ENCODE measurements around the gene AFAP1. TPM values are rescaled to one million over a fixed set of nuclear protein-coding genes. Genes with fewer than 3 reads are reported as not detected.

Gene AFAP1
- total and polyA plus RNA-seq, 2 donors (not counting 1 experiment from before 2014, with no cell fraction given), result 0.03 to 0.44 TPM

DNA sequence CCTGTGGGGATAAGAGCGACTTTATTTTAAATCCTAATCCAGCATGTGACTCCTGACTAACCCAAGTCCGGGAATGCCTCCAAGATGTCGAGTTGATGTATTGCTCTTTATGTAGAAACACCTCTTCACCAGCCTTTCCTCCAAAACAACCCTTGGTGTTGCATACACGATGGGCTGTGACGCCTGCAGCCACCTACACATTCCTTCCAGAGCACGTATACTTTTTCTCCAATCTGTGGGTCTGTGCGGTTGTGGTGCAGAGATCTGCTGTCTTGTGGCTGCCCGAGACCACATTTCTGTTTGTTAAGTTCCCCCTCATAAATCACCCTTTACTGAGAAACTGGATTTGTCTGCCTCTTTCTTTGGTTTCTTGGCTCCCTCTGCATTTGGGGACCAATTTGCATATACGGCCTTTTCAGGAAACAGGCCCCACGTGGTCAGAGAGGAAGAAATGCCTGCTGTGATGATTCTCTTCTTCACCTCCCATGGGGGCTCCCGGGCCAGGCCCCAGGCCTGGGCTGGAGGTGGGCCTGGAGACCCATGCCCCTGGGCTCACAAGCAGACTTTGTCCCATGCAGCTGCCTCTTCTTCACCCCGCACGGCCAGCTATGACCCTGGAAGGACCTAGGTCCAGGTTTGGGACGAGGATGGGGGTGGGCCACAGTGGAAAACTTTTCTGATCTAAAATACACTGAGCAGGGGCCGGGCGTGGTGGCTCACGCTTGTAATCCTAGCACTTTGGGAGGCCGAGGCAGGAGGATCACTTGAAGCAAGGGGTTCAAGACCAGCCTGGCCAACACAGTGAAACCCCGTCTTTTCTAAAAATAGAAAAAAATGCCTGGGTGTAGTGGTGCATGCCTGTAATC lies 21.4 kb upstream of the AFAP1 start:
- CTCF ChIA-PET, result no interaction called here
- POLR2A ChIA-PET, result no interaction called here
- Mint-ChIP-seq H3K4me3 (no peak overlapping the region), H3K27ac (no peak overlapping the region), H3K4me1 (peaks cover 9% of the 10 kb centered on the region), H3K27me3 (peaks cover 27% of the 10 kb centered on the region), H3K9me3 (ENCODE audit: insufficient read depth) (no peaks in the 10 kb centered on the region)
- Histone ChIP-seq H3K9ac (ENCODE audit: low read length) (no peak overlapping the region), H3K27me3 (replicated peaks in 1 of 4; ENCODE audit: control extremely low read depth in 1 of 4, control insufficient read depth in 3 of 4, insufficient read depth in 4 of 4, low read length in 3 of 4) (peaks cover 0 to 10% (median 0%) of the 10 kb centered on the region in 4 experiments), H4K20me1 (ENCODE audit: control insufficient read depth, insufficient read depth, low read length, poor library complexity, severe bottlenecking) (no peaks in the 10 kb centered on the region), H3K4me3 (ENCODE audit: control extremely low read depth in 1 of 5, extremely low read depth in 1 of 5, insufficient read depth in 1 of 5, low read depth in 2 of 5, low read length in 4 of 5) (no peak overlapping the region), H3K4me1 (ENCODE audit: control insufficient read depth in 2 of 2, insufficient read depth in 2 of 2, low read length in 2 of 2) (peaks cover 9% of the 10 kb centered on the region in 2 donors), H3K79me2 (ENCODE audit: control insufficient read depth, insufficient read depth, low read length) (no peaks in the 10 kb centered on the region), H3K36me3 (replicated peaks in 1 of 2; ENCODE audit: control extremely low read depth in 1 of 2, control insufficient read depth in 1 of 2, extremely low read depth in 1 of 2, insufficient read depth in 2 of 2, low read length in 1 of 2) (no peaks in the 10 kb centered on the region), H2AFZ (ENCODE audit: insufficient read depth, low read depth, low read length, poor library complexity, severe bottlenecking) (peak overlapping the region; percentile 16), H3K27ac (ENCODE audit: low read length in 2 of 2) (no peak overlapping the region), H3K4me2 (replicated peaks; ENCODE audit: low read depth, low read length, poor library complexity, severe bottlenecking) (peak overlapping the region; percentile 14), H3K9me3 (ENCODE audit: control extremely low read depth in 1 of 3, control insufficient read depth in 2 of 3, insufficient read depth in 1 of 3, low read length in 2 of 3) (no peaks in the 10 kb centered on the region)
- WGBS (ENCODE audit: insufficient coverage), result 44% methylated on average over 11 of the region's 19 CpGs
- intact Hi-C loops (cut with micrococcal nuclease), result no loop called here
- no peak for TF ChIP-seq EZH2 (IDR thresholded peaks at IDR 0.05; ENCODE audit: borderline replicate concordance, insufficient read depth, low read depth, low read length, poor library complexity, severe bottlenecking)
- TF ChIP-seq, protein P1, sequence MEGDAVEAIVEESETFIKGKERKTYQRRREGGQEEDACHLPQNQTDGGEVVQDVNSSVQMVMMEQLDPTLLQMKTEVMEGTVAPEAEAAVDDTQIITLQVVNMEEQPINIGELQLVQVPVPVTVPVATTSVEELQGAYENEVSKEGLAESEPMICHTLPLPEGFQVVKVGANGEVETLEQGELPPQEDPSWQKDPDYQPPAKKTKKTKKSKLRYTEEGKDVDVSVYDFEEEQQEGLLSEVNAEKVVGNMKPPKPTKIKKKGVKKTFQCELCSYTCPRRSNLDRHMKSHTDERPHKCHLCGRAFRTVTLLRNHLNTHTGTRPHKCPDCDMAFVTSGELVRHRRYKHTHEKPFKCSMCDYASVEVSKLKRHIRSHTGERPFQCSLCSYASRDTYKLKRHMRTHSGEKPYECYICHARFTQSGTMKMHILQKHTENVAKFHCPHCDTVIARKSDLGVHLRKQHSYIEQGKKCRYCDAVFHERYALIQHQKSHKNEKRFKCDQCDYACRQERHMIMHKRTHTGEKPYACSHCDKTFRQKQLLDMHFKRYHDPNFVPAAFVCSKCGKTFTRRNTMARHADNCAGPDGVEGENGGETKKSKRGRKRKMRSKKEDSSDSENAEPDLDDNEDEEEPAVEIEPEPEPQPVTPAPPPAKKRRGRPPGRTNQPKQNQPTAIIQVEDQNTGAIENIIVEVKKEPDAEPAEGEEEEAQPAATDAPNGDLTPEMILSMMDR (IDR thresholded peaks at IDR 0.05), result no peak
- no peak for DNase-seq
- no peak for ATAC-seq (ENCODE audit: low read depth)

All from B cell (primary cell).